Neural crest cell (in vitro differentiated cells): Measurements from ENCODE around the gene OGFR. TPM values are rescaled to one million over a fixed set of nuclear protein-coding genes. Genes with fewer than 3 reads are reported as not detected.

Experiments used
- total RNA-seq: library from RNA; stranded (reverse); gene quantifications from 2 replicates; pipeline ENCODE4 v1.2.1, GENCODE V29; 2021

The OGFR gene
- total RNA-seq, 1 donor from 2014 or later, result 36.7 TPM

Other genes with a start within 250 kb of the OGFR start
- gene SLCO4A1, start 162.3 kb upstream of the OGFR start, total RNA-seq, result 7.0 and 8.2 TPM in 2 replicates
- gene NTSR1, start 96.0 kb upstream of the OGFR start, total RNA-seq, result not detected in 2 replicates
- gene MRGBP, start 8.4 kb upstream of the OGFR start, total RNA-seq, result 19.4 and 22.2 TPM in 2 replicates
- gene COL9A3, start 12.2 kb downstream of the OGFR start, total RNA-seq, result 3.8 and 4.6 TPM in 2 replicates
- 17.5 and 17.6 TPM in 2 replicates for gene TCFL5, start 57.0 kb downstream of the OGFR start, total RNA-seq
- 72.0 TPM in 2 replicates for gene DIDO1, start 121.7 kb downstream of the OGFR start, total RNA-seq
- 62.3 and 65.6 TPM in 2 replicates for gene GID8, start 133.3 kb downstream of the OGFR start, total RNA-seq
- gene SLC17A9, start 147.9 kb downstream of the OGFR start, total RNA-seq, result 1.2 and 1.4 TPM in 2 replicates
- not detected in 2 replicates for gene BHLHE23, start 202.1 kb downstream of the OGFR start, total RNA-seq